Measurements from ENCODE around the gene TRAF1.

GRCh38 chr9:120875195-120875565, 51.4 kb downstream of the TRAF1 start:
- no peak for TF ChIP-seq CTCF (IDR thresholded peaks at IDR 0.05)
- no peak for TF ChIP-seq POLR2A (IDR thresholded peaks at IDR 0.05)
- no peak for TF ChIP-seq POLR2AphosphoS5 (IDR thresholded peaks at IDR 0.05)
